Prostate gland (tissue), 2 donors: ENCODE results near the gene CD101. TPM values are rescaled to one million over a fixed set of nuclear protein-coding genes. Genes with fewer than 3 reads are reported as not detected.

Source experiments
- DNase-seq: peaks from one replicate; pipeline ENCODE4 v3.0.0-alpha.2; 2019; ENCODE audit warnings: low spot score
- H3K27ac ChIP-seq, 2 donors: fragments of 200-600 bp; sonication (generic); 2 replicates each; pipeline ENCODE4 v1.5.1; 2017 to 2019
- H3K27me3 ChIP-seq: fragments of 200-600 bp; sonication (generic); replicated peaks from 2 replicates; pipeline ENCODE4 v1.5.1; 2019; ENCODE audit not compliant: insufficient read depth
- H3K36me3 ChIP-seq, 2 donors: fragments of 200-600 bp; sonication (generic); 1 replicate in 1 of 2; 2 replicates in 1 of 2; pipeline versions ENCODE4 v1.5.1 to v1.8.1; 2017 to 2019
- H3K4me1 ChIP-seq: fragments of 200-600 bp; sonication (generic); replicated peaks from 2 replicates; pipeline ENCODE4 v1.5.1; 2019
- H3K4me3 ChIP-seq, 2 donors: fragments of 200-600 bp; sonication (generic); 2 replicates each; pipeline ENCODE4 v1.5.1; 2017 to 2019
- H3K9me3 ChIP-seq: fragments of 200-600 bp; sonication (generic); 2 replicates; pipeline ENCODE4 v1.5.1; 2017
- POLR2A ChIP-seq: fragments of 450-650 bp; IDR thresholded peaks from one replicate; pipeline ENCODE4 v1.6.1; 2016; ENCODE audit warnings: antibody characterized with exemption, mild to moderate bottlenecking
- POLR2AphosphoS5 ChIP-seq: sonication (generic); formaldehyde crosslinking; IDR thresholded peaks from one replicate; pipeline ENCODE4 v1.6.1; 2017; ENCODE audit warnings: antibody characterized with exemption
- WGBS: methylation state at CpG from one replicate; pipeline ENCODE4 v1.1.5; 2018; 5-methylcytosine and 5-hydroxymethylcytosine counted together
- intact Hi-C: fragments of 100-400 bp; cut with DNase I; formaldehyde crosslinking; loops from one replicate; pipeline ENCODE4 v1.14.2; 2022
- total RNA-seq, 2 donors: library from RNA; depleted of rRNA; stranded (reverse); fragments of >200 nt; gene quantifications; one replicate each; pipeline ENCODE4 v1.1.0, GENCODE V29; 2016
- TF ChIP-seq, protein P1 (sequence below), 4 experiments: fragments of 200-600 bp in 2 of 4; fragments of 450-650 bp in 2 of 4; sonication (generic) in 2 of 4; IDR thresholded peaks; 1 replicate in 3 of 4; 2 replicates in 1 of 4; pipeline ENCODE4 v1.5.1; 2016 to 2019; ENCODE audit warnings: antibody characterized with exemption in 4 of 4, mild to moderate bottlenecking in 2 of 4, moderate library complexity in 2 of 4

Gene CD101
- total RNA-seq, 2 donors from 2014 or later = 0.59 to 1.1 TPM

DNA sequence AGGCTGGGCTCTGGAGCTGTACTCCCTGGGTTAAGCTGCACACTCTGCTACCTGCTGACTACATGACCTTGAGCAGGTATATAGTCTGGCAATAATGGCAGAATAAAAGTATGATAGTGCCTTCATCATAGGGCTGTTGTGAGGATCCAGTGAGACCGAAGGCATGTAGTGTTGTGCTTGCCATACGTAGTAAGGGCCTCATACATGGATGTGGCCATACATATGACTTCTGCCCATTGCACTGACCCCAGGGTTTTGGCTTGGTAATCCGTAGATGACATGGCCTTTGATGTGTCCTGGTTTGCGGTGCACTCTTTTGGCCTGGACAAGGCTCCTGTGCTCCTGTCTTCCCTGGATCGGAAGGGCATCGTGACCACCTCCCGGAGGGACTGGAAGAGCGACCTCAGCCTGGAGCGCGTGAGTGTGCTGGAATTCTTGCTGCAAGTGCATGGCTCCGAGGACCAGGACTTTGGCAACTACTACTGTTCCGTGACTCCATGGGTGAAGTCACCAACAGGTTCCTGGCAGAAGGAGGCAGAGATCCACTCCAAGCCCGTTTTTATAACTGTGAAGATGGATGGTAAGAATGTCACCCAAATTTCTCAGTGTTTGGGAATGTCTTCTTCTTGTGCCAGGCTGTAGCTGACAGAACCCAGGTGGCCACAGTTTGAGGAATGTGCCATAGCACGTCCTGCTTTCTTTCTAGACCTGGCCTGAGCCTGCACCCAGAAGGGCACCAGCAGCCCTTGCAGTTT is 17.0 kb upstream of the CD101 start:
- no peak for DNase-seq
- H3K4me3 ChIP-seq = no peak overlapping the region
- no peaks in the 10 kb centered on the region for H3K4me1 ChIP-seq
- no peak for TF ChIP-seq POLR2AphosphoS5
- no peak for TF ChIP-seq POLR2A
- TF ChIP-seq, protein P1, sequence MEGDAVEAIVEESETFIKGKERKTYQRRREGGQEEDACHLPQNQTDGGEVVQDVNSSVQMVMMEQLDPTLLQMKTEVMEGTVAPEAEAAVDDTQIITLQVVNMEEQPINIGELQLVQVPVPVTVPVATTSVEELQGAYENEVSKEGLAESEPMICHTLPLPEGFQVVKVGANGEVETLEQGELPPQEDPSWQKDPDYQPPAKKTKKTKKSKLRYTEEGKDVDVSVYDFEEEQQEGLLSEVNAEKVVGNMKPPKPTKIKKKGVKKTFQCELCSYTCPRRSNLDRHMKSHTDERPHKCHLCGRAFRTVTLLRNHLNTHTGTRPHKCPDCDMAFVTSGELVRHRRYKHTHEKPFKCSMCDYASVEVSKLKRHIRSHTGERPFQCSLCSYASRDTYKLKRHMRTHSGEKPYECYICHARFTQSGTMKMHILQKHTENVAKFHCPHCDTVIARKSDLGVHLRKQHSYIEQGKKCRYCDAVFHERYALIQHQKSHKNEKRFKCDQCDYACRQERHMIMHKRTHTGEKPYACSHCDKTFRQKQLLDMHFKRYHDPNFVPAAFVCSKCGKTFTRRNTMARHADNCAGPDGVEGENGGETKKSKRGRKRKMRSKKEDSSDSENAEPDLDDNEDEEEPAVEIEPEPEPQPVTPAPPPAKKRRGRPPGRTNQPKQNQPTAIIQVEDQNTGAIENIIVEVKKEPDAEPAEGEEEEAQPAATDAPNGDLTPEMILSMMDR (IDR thresholded peaks at IDR 0.05) = no peak
- no peaks in the 10 kb centered on the region for H3K27me3 ChIP-seq
- no peaks in the 10 kb centered on the region for H3K9me3 ChIP-seq
- H3K36me3 ChIP-seq = no peaks in the 10 kb centered on the region
- intact Hi-C loops = loop anchor here (10.0 kb wide), 1 partner anchor 70 kb away; no protein-coding TSS in a partner anchor
- no peak overlapping the region for H3K27ac ChIP-seq
- 81% methylated on average over 14 of the region's 14 CpGs for WGBS

DNA sequence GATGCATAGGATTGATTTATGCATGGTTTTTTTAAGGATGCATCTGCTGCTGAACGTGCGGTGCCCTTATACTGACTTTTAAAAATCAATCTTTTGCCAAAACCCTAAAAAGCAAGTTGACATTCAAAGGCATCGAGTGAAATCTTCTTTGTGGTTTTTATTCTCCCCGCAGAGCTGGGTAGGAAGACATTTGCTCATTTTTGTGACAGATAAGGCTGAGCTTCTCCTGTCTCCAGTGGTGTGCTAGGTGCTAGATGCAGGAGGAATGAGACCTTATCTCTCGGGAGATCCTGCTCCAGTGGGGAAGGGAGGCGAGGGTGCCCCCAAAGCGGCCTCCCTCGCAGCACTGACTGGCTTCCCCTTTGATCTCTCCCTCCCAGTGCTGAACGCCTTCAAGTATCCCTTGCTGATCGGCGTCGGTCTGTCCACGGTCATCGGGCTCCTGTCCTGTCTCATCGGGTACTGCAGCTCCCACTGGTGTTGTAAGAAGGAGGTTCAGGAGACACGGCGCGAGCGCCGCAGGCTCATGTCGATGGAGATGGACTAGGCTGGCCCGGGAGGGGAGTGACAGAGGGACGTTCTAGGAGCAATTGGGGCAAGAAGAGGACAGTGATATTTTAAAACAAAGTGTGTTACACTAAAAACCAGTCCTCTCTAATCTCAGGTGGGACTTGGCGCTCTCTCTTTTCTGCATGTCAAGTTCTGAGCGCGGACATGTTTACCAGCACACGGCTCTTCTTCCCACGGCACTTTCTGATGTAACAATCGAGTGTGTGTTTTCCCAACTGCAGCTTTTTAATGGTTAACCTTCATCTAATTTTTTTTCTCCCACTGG is 14.9 kb upstream of the CD101 start:
- no peak overlapping the region for H3K27ac ChIP-seq
- H3K36me3 ChIP-seq = no peaks in the 10 kb centered on the region
- no peaks in the 10 kb centered on the region for H3K9me3 ChIP-seq
- no peak for DNase-seq
- H3K27me3 ChIP-seq = no peaks in the 10 kb centered on the region
- no peak for TF ChIP-seq POLR2AphosphoS5
- no peak for TF ChIP-seq POLR2A
- no peaks in the 10 kb centered on the region for H3K4me1 ChIP-seq
- no peak overlapping the region for H3K4me3 ChIP-seq
- 75% methylated on average over 29 of the region's 29 CpGs for WGBS
- intact Hi-C loops = loop anchor here (10.0 kb wide), 1 partner anchor 72 kb away; no protein-coding TSS in a partner anchor

DNA sequence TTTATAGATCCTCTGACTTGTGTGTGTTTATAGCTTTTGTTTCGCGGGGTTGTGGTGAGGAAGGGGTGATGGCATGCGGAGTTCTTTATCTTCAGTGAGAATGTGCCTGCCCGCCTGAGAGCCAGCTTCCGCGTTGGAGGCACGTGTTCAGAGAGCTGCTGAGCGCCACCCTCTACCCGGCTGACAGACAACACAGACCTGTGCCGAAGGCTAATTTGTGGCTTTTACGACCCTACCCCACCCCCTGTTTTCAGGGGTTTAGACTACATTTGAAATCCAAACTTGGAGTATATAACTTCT is 14.4 kb upstream of the CD101 start:
- H3K4me3 ChIP-seq = no peak overlapping the region
- no peaks in the 10 kb centered on the region for H3K27me3 ChIP-seq
- H3K27ac ChIP-seq = no peak overlapping the region
- TF ChIP-seq POLR2A (no peak), POLR2AphosphoS5 (no peak)
- TF ChIP-seq, protein P1 (IDR thresholded peaks at IDR 0.05) = no peak
- WGBS = 42% methylated on average over 11 of the region's 11 CpGs
- intact Hi-C loops = loop anchor here (10.0 kb wide), 1 partner anchor 72 kb away; no protein-coding TSS in a partner anchor
- H3K36me3 ChIP-seq = no peaks in the 10 kb centered on the region
- peak; percentile 13 for DNase-seq
- no peaks in the 10 kb centered on the region for H3K4me1 ChIP-seq
- H3K9me3 ChIP-seq = no peaks in the 10 kb centered on the region

DNA sequence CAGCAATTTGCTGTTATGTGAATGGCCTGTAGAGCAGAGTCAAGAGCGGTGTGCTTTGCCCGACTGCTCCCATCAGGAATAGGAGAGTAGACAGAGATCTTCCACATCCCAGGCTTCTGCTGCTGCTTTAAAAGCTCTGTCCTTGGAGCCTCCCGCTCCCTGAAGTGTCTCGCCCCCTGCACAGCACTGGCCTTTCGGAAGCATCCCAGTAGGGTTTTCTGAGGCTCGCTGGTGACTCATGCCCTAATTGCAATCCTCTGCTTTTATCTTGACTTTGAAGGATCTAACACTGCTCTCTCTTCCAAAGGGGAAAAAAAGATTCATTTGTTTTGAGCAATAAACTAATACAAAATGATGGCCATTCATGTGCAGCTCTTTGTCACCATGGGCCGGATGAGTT is 13.3 kb upstream of the CD101 start:
- Histone ChIP-seq H3K4me3 (no peak overlapping the region), H3K9me3 (no peaks in the 10 kb centered on the region), H3K27me3 (no peaks in the 10 kb centered on the region), H3K27ac (no peak overlapping the region), H3K4me1 (no peaks in the 10 kb centered on the region), H3K36me3 (no peaks in the 10 kb centered on the region)
- intact Hi-C loops = loop anchor here (10.0 kb wide), 1 partner anchor 73 kb away; no protein-coding TSS in a partner anchor
- DNase-seq = no peak
- no peak for TF ChIP-seq POLR2AphosphoS5
- TF ChIP-seq, protein P1 (IDR thresholded peaks at IDR 0.05) = no peak
- TF ChIP-seq POLR2A = no peak
- 68% methylated on average over 7 of the region's 7 CpGs for WGBS

DNA sequence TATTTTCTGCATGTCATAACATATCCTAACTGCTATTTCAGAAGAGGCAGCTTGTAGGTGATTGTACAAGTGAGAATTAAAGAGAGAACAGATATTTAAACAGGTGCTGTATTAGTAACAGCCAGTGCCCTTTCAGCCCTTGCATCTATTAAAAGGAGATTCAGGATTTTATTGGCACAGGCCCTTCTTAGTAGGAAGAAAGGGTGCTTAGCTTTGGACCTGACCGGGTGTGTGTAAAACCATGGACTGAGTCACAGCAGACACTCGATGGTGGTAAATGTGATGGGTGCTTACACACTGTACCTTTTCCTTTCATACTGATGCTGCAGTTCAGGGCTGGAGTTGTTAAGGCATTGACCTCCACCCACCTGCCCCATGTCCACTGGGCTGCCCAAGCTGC is 12.7 kb upstream of the CD101 start:
- H3K4me1 ChIP-seq = no peaks in the 10 kb centered on the region
- H3K4me3 ChIP-seq = no peak overlapping the region
- 41% methylated on average over 2 of the region's 2 CpGs for WGBS

More for the DNA sequence above, 12.7 kb upstream of the CD101 start:
- DNase-seq = no peak
- Histone ChIP-seq H3K27ac (no peak overlapping the region), H3K36me3 (no peaks in the 10 kb centered on the region), H3K27me3 (no peaks in the 10 kb centered on the region), H3K9me3 (no peaks in the 10 kb centered on the region)
- intact Hi-C loops = loop anchor here (10.0 kb wide), 1 partner anchor 74 kb away; no protein-coding TSS in a partner anchor
- no peak for TF ChIP-seq POLR2A
- TF ChIP-seq POLR2AphosphoS5 = peak; percentile 6
